Measurements from ENCODE around the gene CYREN.

GRCh38 chr7:135164357-135165061 is 6.0 kb downstream of the CYREN start:
- TF ChIP-seq, protein P1, sequence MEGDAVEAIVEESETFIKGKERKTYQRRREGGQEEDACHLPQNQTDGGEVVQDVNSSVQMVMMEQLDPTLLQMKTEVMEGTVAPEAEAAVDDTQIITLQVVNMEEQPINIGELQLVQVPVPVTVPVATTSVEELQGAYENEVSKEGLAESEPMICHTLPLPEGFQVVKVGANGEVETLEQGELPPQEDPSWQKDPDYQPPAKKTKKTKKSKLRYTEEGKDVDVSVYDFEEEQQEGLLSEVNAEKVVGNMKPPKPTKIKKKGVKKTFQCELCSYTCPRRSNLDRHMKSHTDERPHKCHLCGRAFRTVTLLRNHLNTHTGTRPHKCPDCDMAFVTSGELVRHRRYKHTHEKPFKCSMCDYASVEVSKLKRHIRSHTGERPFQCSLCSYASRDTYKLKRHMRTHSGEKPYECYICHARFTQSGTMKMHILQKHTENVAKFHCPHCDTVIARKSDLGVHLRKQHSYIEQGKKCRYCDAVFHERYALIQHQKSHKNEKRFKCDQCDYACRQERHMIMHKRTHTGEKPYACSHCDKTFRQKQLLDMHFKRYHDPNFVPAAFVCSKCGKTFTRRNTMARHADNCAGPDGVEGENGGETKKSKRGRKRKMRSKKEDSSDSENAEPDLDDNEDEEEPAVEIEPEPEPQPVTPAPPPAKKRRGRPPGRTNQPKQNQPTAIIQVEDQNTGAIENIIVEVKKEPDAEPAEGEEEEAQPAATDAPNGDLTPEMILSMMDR (conservative IDR thresholded peaks at IDR 0.05; ENCODE audit: low read depth in 2 of 2): peak; percentile 10 to 43; a peak in 2 of 4 replicates
- TF ChIP-seq EZH2 (IDR thresholded peaks at IDR 0.05; ENCODE audit: low read depth, unreplicated experiment) (no peak), POLR2AphosphoS5 (IDR thresholded peaks at IDR 0.05; ENCODE audit: low read depth) (no peak; the same call in 1 of the 2 replicates), CREB1 (CRISPR knock-in tag; IDR thresholded peaks at IDR 0.05; ENCODE audit: low read depth) (no peak), EZH2phosphoT487 (IDR thresholded peaks at IDR 0.05; ENCODE audit: unreplicated experiment) (no peak), NANOG (IDR thresholded peaks at IDR 0.05; ENCODE audit: borderline replicate concordance) (no peak), JUNB (IDR thresholded peaks at IDR 0.05; ENCODE audit: unreplicated experiment) (no peak), ZNF462 (CRISPR knock-in tag; IDR thresholded peaks at IDR 0.05) (no peak), STAT1 (IDR thresholded peaks at IDR 0.05; ENCODE audit: unreplicated experiment) (no peak), ZNF331 (CRISPR knock-in tag; IDR thresholded peaks at IDR 0.05; ENCODE audit: low read depth) (no peak), ZNF114 (CRISPR knock-in tag; IDR thresholded peaks at IDR 0.05) (no peak)
- TF ChIP-seq, protein P2, sequence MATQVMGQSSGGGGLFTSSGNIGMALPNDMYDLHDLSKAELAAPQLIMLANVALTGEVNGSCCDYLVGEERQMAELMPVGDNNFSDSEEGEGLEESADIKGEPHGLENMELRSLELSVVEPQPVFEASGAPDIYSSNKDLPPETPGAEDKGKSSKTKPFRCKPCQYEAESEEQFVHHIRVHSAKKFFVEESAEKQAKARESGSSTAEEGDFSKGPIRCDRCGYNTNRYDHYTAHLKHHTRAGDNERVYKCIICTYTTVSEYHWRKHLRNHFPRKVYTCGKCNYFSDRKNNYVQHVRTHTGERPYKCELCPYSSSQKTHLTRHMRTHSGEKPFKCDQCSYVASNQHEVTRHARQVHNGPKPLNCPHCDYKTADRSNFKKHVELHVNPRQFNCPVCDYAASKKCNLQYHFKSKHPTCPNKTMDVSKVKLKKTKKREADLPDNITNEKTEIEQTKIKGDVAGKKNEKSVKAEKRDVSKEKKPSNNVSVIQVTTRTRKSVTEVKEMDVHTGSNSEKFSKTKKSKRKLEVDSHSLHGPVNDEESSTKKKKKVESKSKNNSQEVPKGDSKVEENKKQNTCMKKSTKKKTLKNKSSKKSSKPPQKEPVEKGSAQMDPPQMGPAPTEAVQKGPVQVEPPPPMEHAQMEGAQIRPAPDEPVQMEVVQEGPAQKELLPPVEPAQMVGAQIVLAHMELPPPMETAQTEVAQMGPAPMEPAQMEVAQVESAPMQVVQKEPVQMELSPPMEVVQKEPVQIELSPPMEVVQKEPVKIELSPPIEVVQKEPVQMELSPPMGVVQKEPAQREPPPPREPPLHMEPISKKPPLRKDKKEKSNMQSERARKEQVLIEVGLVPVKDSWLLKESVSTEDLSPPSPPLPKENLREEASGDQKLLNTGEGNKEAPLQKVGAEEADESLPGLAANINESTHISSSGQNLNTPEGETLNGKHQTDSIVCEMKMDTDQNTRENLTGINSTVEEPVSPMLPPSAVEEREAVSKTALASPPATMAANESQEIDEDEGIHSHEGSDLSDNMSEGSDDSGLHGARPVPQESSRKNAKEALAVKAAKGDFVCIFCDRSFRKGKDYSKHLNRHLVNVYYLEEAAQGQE (IDR thresholded peaks at IDR 0.05; ENCODE audit: unreplicated experiment): no peak
- TF ChIP-seq, protein P3, sequence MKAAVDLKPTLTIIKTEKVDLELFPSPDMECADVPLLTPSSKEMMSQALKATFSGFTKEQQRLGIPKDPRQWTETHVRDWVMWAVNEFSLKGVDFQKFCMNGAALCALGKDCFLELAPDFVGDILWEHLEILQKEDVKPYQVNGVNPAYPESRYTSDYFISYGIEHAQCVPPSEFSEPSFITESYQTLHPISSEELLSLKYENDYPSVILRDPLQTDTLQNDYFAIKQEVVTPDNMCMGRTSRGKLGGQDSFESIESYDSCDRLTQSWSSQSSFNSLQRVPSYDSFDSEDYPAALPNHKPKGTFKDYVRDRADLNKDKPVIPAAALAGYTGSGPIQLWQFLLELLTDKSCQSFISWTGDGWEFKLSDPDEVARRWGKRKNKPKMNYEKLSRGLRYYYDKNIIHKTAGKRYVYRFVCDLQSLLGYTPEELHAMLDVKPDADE (IDR thresholded peaks at IDR 0.05): no peak
